ENCODE data around the gene NELFA. TPM values are rescaled to one million over a fixed set of nuclear protein-coding genes. Genes with fewer than 3 reads are reported as not detected.

NELFA gene
- total RNA-seq, 6 experiments from 2014 or later: 6.6 to 14.7 (median 8.7) TPM

DNA sequence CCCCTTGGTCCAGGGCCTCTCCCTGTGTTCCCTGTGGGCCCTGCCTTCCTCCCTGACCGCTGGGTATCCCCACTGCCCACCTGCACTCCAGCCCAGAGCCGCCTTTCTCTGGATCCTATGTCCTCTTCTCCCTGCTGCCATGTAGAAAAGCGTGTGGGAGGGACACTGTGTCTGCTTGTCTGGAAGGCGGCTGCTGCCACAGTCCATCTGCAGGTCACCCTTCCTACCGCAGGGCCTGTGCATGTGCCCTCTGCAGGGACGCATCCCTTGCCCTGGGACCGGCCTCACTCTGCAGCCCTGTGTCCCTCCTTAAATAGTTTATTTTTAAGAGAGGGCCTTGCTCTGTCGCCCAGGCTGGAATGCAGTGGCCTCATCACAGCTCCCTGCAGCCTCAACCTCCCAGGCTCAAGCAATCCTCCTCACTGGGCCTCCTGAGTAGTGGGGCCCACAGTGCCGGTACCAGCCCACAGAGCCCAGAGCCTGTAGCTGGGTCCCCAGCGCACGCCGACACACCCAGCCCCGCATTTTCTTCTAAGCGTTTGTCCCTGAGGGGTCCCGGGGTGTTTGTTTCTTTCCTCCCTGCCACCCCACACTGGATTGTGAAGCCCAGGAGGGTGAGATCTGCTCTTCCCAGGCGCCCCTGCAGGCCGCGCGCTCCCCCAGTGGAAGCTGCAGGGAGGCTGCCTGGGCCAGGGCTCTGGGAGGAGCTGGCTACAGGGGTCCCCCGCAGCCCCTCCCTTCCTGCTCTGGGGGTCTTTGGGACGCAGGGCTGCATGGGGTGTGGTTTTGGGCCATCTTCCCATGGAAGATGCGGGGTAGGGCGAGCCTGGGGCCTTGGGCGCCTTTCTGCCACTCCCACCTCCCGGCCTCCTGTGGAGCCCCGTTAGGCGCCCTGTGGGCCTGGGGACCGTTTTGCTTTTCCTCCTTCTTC is 37.5 kb upstream of the NELFA start:
- TF ChIP-seq, protein P1, sequence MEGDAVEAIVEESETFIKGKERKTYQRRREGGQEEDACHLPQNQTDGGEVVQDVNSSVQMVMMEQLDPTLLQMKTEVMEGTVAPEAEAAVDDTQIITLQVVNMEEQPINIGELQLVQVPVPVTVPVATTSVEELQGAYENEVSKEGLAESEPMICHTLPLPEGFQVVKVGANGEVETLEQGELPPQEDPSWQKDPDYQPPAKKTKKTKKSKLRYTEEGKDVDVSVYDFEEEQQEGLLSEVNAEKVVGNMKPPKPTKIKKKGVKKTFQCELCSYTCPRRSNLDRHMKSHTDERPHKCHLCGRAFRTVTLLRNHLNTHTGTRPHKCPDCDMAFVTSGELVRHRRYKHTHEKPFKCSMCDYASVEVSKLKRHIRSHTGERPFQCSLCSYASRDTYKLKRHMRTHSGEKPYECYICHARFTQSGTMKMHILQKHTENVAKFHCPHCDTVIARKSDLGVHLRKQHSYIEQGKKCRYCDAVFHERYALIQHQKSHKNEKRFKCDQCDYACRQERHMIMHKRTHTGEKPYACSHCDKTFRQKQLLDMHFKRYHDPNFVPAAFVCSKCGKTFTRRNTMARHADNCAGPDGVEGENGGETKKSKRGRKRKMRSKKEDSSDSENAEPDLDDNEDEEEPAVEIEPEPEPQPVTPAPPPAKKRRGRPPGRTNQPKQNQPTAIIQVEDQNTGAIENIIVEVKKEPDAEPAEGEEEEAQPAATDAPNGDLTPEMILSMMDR (IDR thresholded peaks at IDR 0.05): no peak
- TF ChIP-seq POLR2A (IDR thresholded peaks at IDR 0.05): no peak
- no peak for ATAC-seq

DNA sequence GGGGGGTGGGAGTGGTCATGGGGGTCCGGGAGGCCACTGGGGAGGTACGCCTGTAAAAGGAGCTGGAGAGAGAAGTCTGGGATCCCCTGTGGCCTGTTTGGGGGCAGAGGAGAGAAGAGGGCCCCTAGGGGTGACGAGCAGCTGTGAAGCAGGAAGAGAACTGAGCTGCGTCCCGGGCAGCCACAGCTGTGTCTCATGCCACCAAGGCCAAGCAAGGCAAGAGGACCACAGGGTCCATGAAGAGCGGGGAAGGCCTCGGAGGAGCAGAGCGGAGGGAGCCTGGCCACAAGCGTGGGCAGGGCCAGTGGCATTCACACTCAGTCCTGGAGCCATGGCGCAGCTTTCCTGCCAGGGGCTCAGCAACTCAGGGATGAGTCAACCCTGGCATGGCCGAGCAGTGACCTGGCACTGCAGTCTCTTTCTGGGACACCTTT is 36.8 kb upstream of the NELFA start:
- TF ChIP-seq POLR2A (IDR thresholded peaks at IDR 0.05): no peak
- TF ChIP-seq, protein P1 (IDR thresholded peaks at IDR 0.05): no peak
- no peak for ATAC-seq
- peak in 1 of 3 donors; percentile 47 for DNase-seq
- WGBS (ENCODE audit: insufficient coverage, low coverage, low lambda C conversion rate, missing lambda C conversion rate): 80% methylated on average over 8 of the region's 11 CpGs
- H3K36me3 ChIP-seq: no peaks in the 10 kb centered on the region
- peaks cover 0 to 20% (median 5%) of the 10 kb centered on the region in 4 donors for H3K4me1 ChIP-seq
- H3K9me3 ChIP-seq: no peaks in the 10 kb centered on the region
- no peak overlapping the region for H3K4me3 ChIP-seq
- H3K27me3 ChIP-seq: peaks cover 0 to 13% of the 10 kb centered on the region in 2 donors
- H3K27ac ChIP-seq: no peak overlapping the region
- intact Hi-C loops (cut with DNase I): no loop called here

More for the DNA sequence above, 37.5 kb upstream of the NELFA start:
- H3K4me1 ChIP-seq: peaks cover 0 to 15% (median 3%) of the 10 kb centered on the region in 4 donors
- intact Hi-C loops (cut with DNase I): no loop called here
- H3K27ac ChIP-seq: no peak overlapping the region
- H3K4me3 ChIP-seq: no peak overlapping the region
- H3K9me3 ChIP-seq: no peaks in the 10 kb centered on the region
- no peaks in the 10 kb centered on the region for H3K36me3 ChIP-seq
- H3K27me3 ChIP-seq: peaks cover 0 to 5% of the 10 kb centered on the region in 2 donors
- 70% methylated on average over 6 of the region's 28 CpGs for WGBS (ENCODE audit: insufficient coverage, low coverage, low lambda C conversion rate, missing lambda C conversion rate)
- DNase-seq: peak in 2 of 3 donors; percentile 30 to 41

DNA sequence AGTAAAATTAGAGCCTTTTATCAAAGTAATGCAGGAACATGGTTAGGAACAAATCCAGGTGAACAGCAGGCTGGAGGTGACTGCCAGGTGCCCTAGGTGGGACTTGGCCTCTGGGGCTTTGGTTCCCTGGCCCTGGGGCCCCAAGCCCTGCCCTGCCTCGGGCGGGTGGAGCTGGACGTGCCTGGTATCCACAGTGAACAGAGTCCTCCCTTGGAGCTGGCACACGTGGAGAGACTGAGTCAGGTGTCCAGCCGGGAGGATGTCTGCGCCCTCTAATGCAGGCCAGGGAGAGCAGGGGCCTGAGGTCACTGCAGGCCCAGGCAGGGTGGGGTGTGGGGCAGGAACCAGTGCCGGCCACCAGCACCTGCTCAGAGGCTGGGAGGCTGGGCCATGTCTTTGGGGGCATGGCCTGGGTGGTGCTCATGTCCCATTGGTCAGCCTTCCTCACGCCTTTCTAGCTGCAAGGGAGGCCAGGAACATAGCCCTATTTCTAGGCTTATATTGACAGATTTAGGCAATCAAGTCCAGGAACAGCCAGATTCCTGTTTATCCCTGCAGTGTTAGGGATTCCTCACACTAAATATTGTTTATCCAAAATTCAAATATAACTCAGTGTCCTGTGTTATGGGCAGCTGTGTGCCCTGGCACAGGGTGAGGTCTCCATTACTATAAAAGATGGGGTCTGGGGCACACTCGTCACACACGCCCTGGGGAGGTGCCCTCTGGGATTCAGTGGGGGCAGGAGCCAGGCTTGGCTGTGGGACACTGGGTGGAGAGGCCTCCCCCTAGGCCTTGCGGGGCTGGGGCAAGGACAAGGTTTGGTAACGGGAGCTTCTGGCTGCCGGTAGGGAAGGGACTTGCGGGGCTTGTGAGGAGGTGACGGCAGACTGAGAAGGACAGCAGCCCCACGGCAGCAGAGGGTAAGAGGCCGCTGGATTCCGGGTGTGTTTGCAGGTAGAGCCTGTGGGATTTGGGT is 36.1 kb upstream of the NELFA start:
- Histone ChIP-seq H3K4me1 (peaks cover 0 to 20% (median 5%) of the 10 kb centered on the region in 4 donors), H3K9me3 (no peaks in the 10 kb centered on the region), H3K27ac (no peak overlapping the region), H3K36me3 (no peaks in the 10 kb centered on the region), H3K4me3 (no peak overlapping the region), H3K27me3 (peaks cover 0 to 16% of the 10 kb centered on the region in 2 donors)
- ATAC-seq (no peak), DNase-seq (peak in 1 of 3 donors; percentile 43)
- 92% methylated on average over 9 of the region's 18 CpGs for WGBS (ENCODE audit: insufficient coverage, low coverage, low lambda C conversion rate, missing lambda C conversion rate)
- intact Hi-C loops (cut with DNase I): no loop called here
- TF ChIP-seq, protein P1 (IDR thresholded peaks at IDR 0.05): no peak

DNA sequence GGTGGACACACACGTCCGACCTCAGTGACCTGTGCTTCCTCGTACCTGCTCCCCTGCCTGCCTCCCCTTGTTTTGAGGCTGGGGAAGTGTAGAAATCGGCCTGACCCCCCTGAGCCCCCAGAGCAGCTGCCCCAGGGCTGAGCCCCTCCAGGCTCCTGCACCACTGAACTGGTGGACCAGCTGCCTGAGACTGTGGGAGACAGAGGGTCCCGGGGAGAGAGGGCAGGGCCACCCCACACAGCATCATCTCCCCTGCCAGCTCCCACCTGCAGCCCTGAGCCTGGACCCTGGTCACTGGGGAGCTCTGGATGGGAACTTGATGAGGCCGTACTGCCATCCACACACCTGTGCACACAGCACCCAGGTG is 35.3 kb upstream of the NELFA start:
- 60% methylated on average over 2 of the region's 6 CpGs for WGBS (ENCODE audit: insufficient coverage, low coverage, low lambda C conversion rate, missing lambda C conversion rate)
- DNase-seq (peak in 1 of 3 donors; percentile 34), ATAC-seq (no peak)
- H3K9me3 ChIP-seq: no peaks in the 10 kb centered on the region
- H3K4me1 ChIP-seq: peaks cover 0 to 20% (median 5%) of the 10 kb centered on the region in 4 donors
- intact Hi-C loops (cut with DNase I): no loop called here
- H3K27ac ChIP-seq: no peak overlapping the region
- TF ChIP-seq POLR2A (IDR thresholded peaks at IDR 0.05): no peak
- TF ChIP-seq, protein P1 (IDR thresholded peaks at IDR 0.05): no peak
- peaks cover 0 to 16% of the 10 kb centered on the region in 2 donors for H3K27me3 ChIP-seq
- no peak overlapping the region for H3K4me3 ChIP-seq
- no peaks in the 10 kb centered on the region for H3K36me3 ChIP-seq

Data from right lobe of liver (tissue), 6 donors.